NOMO-1 (cell line): ENCODE measurements around the gene MEGF6.
"Not testable (repeated sequence)": the region's sequence is repeated elsewhere in the genome, so short reads cannot be mapped to it uniquely, and the experiment has no call there.

Experiments used
- DNase-seq, 2 experiments: peaks; one replicate each; lab custom pipeline; 2025; ENCODE audit not compliant: unreplicated experiment in 2 of 2; lab: John Stamatoyannopoulos, UW

Gene MEGF6

DNA sequence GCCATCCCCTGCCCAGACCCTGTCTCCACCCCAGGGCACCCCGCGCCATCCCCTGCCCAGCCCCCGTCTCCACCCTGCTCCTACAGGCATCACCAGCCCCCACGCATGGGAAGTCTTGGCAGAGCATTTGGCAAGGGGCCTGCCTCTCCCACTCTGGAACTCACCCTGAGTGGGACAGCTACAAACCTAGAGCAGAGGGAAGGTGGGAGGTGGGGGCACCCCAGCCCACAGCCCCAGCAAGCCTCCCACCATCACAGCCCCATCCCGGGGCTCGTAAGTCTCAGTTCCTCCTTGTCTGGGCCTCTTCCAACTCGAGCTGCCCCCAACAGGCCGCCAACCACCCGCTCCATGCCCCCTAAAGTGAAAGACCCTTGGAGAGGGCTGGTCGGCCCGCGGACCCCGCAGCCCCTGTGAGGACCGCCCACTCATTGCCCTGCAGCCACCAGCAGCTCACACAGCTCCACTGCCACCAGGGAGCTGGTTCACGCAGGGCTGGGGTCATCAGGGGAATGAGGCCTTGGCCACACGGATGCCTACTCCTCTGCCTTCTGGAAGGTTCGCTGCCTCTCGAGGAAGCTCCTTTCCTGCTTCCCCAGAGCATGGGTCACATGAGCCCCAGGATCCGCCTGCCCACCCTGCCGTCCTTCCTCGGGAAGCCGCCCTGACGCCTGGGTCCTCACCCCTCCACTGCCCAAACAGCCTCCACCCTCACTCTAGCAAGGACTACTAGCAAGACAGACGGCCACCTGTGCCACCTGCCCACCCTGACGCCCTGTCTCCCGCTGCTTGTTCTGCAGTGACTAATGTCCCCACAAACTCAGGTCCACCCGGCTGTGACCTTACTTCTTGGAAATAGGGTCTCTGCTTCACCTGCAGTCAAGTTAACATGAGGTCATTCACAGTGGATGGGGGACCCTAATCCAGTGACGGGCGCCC, 14.4 kb downstream of the MEGF6 start:
- no peak for DNase-seq

DNA sequence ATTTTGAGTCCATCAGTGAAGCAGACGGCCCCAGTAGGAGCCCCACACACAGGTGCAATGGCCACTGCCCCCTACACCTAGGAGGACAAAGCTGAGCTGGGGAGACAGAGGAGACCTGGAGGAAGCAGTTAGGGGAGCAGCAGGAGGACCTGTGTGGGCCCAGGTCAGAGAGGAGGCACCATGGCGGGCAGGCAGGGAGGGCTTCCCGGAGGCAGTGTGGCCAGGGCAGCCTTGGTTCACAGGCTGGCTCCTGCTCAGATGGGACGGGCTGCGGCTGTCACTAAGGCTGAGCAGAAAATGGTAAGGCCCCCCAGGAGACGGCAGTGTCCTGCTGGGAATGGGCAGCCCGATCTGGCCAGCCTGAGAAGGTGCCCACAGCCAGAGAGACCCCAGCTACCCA, 15.4 kb downstream of the MEGF6 start:
- DNase-seq: no peak

GRCh38 chr1:3594706-3595377, 16.5 kb downstream of the MEGF6 start:
- no peak for DNase-seq

GRCh38 chr1:3593745-3594144, 17.6 kb downstream of the MEGF6 start:
- no peak for DNase-seq

- DNase-seq: no peak
Measured at GRCh38 chr1:3593334-3593733, 18.0 kb downstream of the MEGF6 start.

GRCh38 chr1:3590951-3591865, 20.1 kb downstream of the MEGF6 start:
- DNase-seq: no peak

DNA sequence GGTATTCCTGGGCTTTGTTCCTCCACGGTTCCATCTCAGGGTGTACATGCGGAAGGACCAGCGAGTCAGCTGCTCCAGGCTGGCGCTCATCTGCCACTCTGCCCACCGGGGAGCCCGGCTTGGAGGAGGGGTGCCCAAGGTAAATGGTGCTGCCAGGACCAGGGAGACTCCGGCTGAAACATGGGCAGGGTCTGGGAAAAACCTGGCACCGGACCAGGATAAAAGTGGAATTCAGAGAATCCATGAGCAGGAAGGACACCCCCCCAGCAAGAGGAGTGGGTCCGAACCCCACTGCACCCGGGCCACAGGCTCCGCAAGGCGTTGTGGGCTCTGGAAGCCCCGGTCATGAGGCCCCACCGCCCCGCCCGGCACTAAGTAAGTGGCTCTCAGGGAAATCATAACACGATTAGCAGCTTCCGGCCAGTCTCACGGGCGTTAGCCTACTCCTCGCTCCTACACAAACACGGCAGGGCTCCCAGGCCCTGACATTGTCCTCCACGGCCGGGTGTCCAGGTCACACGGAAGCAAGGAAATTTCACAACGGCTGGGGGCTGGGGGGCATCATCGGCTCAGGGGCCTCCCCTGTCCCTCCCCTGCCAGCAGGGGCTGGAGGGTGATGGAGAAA, 21.1 kb downstream of the MEGF6 start:
- no peak for DNase-seq

- DNase-seq: no peak
Measured at GRCh38 chr1:3588395-3588794, 22.9 kb downstream of the MEGF6 start.

DNA sequence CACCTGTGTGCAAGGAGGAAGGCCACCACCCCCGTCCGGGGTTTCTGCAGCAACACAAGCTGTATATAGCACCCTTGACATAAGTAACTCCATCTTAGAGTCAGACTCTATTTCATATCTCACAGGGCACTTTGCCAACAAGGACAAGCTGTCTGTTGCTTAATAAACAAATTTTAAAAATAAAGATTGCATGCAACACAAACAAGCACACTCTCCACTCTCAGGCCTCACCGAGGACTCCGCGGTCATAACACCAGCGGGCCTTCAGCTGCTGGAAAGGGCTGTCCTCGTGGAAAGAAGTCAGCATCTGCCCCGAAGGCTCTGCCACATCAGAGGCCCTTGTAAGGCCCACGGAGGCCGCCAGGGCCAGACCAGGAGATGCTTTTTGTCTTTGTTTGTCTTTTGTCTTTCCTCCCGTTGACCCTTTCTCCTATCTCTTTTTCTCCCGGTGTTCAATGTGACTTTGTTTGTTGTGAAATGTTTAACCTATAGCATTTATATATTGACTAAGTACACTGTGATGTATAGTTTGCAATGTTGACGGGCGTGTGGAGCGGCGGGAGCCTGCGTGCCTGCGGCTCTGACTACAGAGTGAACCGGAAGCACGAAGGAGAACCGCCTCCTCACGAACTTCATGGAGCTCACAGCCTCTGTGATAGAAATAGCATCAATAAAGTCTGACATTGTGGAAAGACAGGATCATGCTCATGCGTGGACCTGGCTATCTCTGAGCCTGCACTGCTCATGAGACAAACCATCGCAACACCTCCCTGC, 24.1 kb downstream of the MEGF6 start:
- no peak for DNase-seq

- no peak for DNase-seq
Measured at GRCh38 chr1:3585940-3586568, 25.3 kb downstream of the MEGF6 start.

GRCh38 chr1:3585353-3585868, 25.9 kb downstream of the MEGF6 start:
- not testable (repeated sequence) for DNase-seq

GRCh38 chr1:3584915-3585314, 26.4 kb downstream of the MEGF6 start:
- DNase-seq: no peak

DNA sequence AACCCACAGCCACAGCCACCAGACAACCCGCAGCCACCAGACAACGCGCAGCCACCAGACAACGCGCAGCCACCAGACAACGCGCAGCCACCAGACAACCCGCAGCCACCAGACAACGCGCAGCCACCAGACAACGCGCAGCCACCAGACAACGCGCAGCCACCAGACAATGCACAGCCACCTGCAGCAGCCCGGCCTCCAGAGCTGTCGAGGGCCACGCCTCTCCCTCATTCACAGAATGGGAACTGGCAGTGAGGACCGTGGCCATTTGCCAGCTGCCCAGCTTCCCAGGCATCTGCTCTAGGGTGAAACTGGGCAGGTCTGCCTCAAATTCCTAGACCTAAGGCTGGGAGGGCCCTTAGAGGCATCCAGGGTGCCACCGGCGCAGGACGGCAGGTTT, 27.6 kb downstream of the MEGF6 start:
- DNase-seq: not testable (repeated sequence)

- no peak for DNase-seq
Measured at GRCh38 chr1:3581296-3582036, 29.8 kb downstream of the MEGF6 start.

DNA sequence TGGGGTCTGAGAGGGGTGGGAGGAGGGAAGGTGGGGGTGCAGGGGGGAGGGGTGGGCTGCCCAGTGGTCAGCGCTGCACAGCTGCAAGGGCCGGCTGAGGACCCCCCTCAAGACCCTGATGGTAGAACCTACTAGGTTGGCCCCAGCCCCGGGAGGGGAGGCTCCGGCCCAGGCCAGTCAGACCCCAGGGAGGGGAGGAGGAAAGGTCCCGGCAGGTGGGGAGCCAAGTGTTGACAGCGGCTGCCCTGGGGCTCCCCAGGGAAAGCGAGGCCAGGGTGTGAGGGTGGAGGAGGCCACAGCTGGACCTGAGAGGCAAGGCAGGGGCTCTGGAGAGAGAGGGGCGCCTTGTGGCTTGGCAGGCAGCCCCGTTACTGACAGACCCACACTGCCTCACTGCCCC, 31.1 kb downstream of the MEGF6 start:
- no peak for DNase-seq

DNA sequence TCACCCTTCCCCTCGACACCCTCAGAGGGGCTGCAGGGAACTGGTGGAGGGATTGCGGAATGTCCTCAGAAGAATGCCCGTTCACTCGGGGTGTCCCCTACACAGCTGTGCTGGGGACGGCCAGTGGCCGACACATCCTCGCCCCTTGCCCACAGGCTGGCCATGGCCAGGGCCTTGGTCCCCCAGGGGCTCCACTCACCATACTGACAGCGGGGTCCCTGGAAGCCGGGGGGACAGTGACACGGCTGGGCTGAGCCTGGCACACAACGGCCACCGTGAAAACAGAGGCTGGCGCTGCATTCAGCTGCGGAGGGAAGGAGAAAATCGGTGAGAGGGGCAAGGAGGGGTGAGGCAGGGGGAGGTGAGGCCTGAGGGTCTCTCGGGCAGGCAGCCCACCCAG, 31.7 kb downstream of the MEGF6 start:
- no peak for DNase-seq

- no peak for DNase-seq
Measured at GRCh38 chr1:3578906-3579305, 32.4 kb downstream of the MEGF6 start.

GRCh38 chr1:3578433-3578805, 32.9 kb downstream of the MEGF6 start:
- DNase-seq: no peak
